ENCODE measurements around the gene UVRAG. TPM values are rescaled to one million over a fixed set of nuclear protein-coding genes. Genes with fewer than 3 reads are reported as not detected.

Gene UVRAG
- total RNA-seq, 1 donor from 2014 or later, result 45.2 TPM

DNA sequence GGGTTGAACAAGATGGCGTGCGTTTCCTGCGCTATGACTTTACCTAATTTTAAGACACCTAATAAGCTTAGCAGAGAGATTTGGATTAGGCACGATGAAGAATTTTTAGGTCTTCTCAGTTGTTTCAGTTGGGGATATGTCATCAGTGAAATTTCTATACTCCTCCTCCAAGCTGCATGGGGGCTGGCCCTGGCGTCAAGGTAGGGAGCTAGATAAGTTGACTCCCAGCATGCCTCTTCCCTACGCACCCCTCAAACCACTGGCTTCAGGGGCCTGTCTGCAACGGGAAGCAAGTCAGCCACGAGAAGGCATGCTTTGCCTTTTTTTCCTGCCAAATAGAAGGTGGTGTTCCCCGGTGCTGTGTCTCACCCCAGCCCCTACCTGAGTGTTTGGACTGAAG is 33.2 kb upstream of the UVRAG start:
- no peaks in the 10 kb centered on the region for H3K9me3 ChIP-seq
- H3K4me3 ChIP-seq, result no peak overlapping the region
- no peaks in the 10 kb centered on the region for H3K4me1 ChIP-seq
- H3K27me3 ChIP-seq, result no peaks in the 10 kb centered on the region
- intact Hi-C loops (cut with DNase I), result no loop called here
- no peak overlapping the region for H3K27ac ChIP-seq
- no peak for DNase-seq (ENCODE audit: low spot score in 2 of 2)
- TF ChIP-seq, protein P1, sequence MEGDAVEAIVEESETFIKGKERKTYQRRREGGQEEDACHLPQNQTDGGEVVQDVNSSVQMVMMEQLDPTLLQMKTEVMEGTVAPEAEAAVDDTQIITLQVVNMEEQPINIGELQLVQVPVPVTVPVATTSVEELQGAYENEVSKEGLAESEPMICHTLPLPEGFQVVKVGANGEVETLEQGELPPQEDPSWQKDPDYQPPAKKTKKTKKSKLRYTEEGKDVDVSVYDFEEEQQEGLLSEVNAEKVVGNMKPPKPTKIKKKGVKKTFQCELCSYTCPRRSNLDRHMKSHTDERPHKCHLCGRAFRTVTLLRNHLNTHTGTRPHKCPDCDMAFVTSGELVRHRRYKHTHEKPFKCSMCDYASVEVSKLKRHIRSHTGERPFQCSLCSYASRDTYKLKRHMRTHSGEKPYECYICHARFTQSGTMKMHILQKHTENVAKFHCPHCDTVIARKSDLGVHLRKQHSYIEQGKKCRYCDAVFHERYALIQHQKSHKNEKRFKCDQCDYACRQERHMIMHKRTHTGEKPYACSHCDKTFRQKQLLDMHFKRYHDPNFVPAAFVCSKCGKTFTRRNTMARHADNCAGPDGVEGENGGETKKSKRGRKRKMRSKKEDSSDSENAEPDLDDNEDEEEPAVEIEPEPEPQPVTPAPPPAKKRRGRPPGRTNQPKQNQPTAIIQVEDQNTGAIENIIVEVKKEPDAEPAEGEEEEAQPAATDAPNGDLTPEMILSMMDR (IDR thresholded peaks at IDR 0.05), result no peak
- H3K36me3 ChIP-seq, result no peaks in the 10 kb centered on the region

GRCh38 chr11:75782540-75783263 is 32.3 kb upstream of the UVRAG start:
- Histone ChIP-seq H3K27ac (no peak overlapping the region), H3K9me3 (no peaks in the 10 kb centered on the region), H3K4me3 (no peak overlapping the region), H3K4me1 (no peaks in the 10 kb centered on the region), H3K27me3 (no peaks in the 10 kb centered on the region), H3K36me3 (no peaks in the 10 kb centered on the region)
- no peak for DNase-seq (ENCODE audit: low spot score in 2 of 2)
- intact Hi-C loops (cut with DNase I), result no loop called here
- TF ChIP-seq, protein P1 (IDR thresholded peaks at IDR 0.05), result no peak

GRCh38 chr11:75783416-75784084 is 31.5 kb upstream of the UVRAG start:
- Histone ChIP-seq H3K36me3 (no peaks in the 10 kb centered on the region), H3K27ac (no peak overlapping the region), H3K4me1 (no peaks in the 10 kb centered on the region), H3K9me3 (no peaks in the 10 kb centered on the region), H3K27me3 (no peaks in the 10 kb centered on the region), H3K4me3 (no peak overlapping the region)
- TF ChIP-seq, protein P1 (IDR thresholded peaks at IDR 0.05), result no peak
- intact Hi-C loops (cut with DNase I), result no loop called here
- no peak for DNase-seq (ENCODE audit: low spot score in 2 of 2)

DNA sequence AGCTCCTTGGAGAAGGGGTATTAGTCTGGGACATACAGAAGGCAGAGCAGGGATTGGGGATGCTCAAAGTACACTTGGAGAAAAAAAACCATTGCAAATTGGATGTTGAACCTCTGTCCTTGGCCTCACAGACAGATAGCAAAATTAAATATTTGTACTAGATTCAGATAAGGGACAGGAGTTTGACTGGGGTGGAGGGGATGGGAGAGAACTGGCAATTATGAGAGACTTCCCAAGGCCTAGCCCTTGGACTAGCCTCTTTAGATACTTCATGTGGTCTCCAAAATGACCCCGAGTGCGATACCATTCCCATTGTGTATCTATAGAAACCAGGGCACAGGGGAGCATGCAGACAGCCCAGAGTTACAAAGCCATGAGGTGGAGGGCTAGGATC is 30.9 kb upstream of the UVRAG start:
- H3K4me1 ChIP-seq, result no peaks in the 10 kb centered on the region
- no peaks in the 10 kb centered on the region for H3K27me3 ChIP-seq
- intact Hi-C loops (cut with DNase I), result no loop called here
- TF ChIP-seq, protein P1 (IDR thresholded peaks at IDR 0.05), result no peak
- no peaks in the 10 kb centered on the region for H3K9me3 ChIP-seq
- H3K4me3 ChIP-seq, result no peak overlapping the region
- no peak for DNase-seq (ENCODE audit: low spot score in 2 of 2)
- no peaks in the 10 kb centered on the region for H3K36me3 ChIP-seq
- H3K27ac ChIP-seq, result no peak overlapping the region

- intact Hi-C loops (cut with DNase I), result no loop called here
- Histone ChIP-seq H3K4me1 (no peaks in the 10 kb centered on the region), H3K27ac (no peak overlapping the region), H3K36me3 (no peaks in the 10 kb centered on the region), H3K9me3 (no peaks in the 10 kb centered on the region), H3K27me3 (no peaks in the 10 kb centered on the region), H3K4me3 (no peak overlapping the region)
- TF ChIP-seq, protein P1 (IDR thresholded peaks at IDR 0.05), result no peak
- DNase-seq (ENCODE audit: low spot score in 2 of 2), result no peak
Measured at GRCh38 chr11:75784506-75784905, 30.5 kb upstream of the UVRAG start.

Measured in ascending aorta (tissue), 2 donors.